Measurements from ENCODE around the gene MED19.

Gene MED19

GRCh38 chr11:57751676-57752253, 39.8 kb upstream of the MED19 start, which contains the start of gene BTBD18:
TSS of gene BTBD18 (minus strand) at chr11:57751819. CDS start at chr11:57751188, 631 bp downstream.
- peak in 1 of 2 experiments; percentile 42 for DNase-seq (ENCODE audit: low read depth in 1 of 2, low spot score in 1 of 2)
- no peaks in the 10 kb centered on the region for H3K27me3 ChIP-seq (ENCODE audit: insufficient read depth, poor library complexity, severe bottlenecking)
- no peak within 1 kb of the TSS for H3K27ac ChIP-seq (replicated peaks)
- no peak for TF ChIP-seq POLR2AphosphoS5 (IDR thresholded peaks at IDR 0.05; ENCODE audit: low read depth)
- TF ChIP-seq CTCF (IDR thresholded peaks at IDR 0.05; ENCODE audit: insufficient read depth, low read length) = peak; percentile 7
- no peak within 1 kb of the TSS for H3K4me3 ChIP-seq (replicated peaks; ENCODE audit: insufficient read depth, low read length)

- Histone ChIP-seq H3K4me3 (replicated peaks; ENCODE audit: insufficient read depth, low read length) (no peak overlapping the region), H3K27ac (replicated peaks) (no peak overlapping the region), H3K27me3 (ENCODE audit: insufficient read depth, poor library complexity, severe bottlenecking) (no peaks in the 10 kb centered on the region)
- no peak for DNase-seq (ENCODE audit: low read depth in 1 of 2, low spot score in 1 of 2)
- TF ChIP-seq SPI1 (IDR thresholded peaks at IDR 0.05; ENCODE audit: borderline replicate concordance, low read depth) (no peak), POLR2AphosphoS5 (IDR thresholded peaks at IDR 0.05; ENCODE audit: low read depth) (no peak)
Measured at GRCh38 chr11:57751176-57751575, 39.2 kb upstream of the MED19 start.

GRCh38 chr11:57746920-57747319, 34.9 kb upstream of the MED19 start:
- Histone ChIP-seq H3K27ac (replicated peaks) (no peak overlapping the region), H3K27me3 (ENCODE audit: insufficient read depth, poor library complexity, severe bottlenecking) (no peaks in the 10 kb centered on the region), H3K4me3 (replicated peaks; ENCODE audit: insufficient read depth, low read length) (no peak overlapping the region)
- TF ChIP-seq REST (IDR thresholded peaks at IDR 0.05; ENCODE audit: insufficient replicate concordance, low read depth) (no peak), POLR2AphosphoS5 (IDR thresholded peaks at IDR 0.05; ENCODE audit: low read depth) (no peak), GABPA (IDR thresholded peaks at IDR 0.05; ENCODE audit: low read depth) (no peak), CTCF (IDR thresholded peaks at IDR 0.05; ENCODE audit: insufficient read depth, low read length) (no peak), SPI1 (IDR thresholded peaks at IDR 0.05; ENCODE audit: borderline replicate concordance, low read depth) (no peak)
- DNase-seq (ENCODE audit: low read depth in 1 of 2, low spot score in 1 of 2) = no peak

- no peak overlapping the region for H3K27ac ChIP-seq (replicated peaks)
- TF ChIP-seq POLR2AphosphoS5 (IDR thresholded peaks at IDR 0.05; ENCODE audit: low read depth) = no peak
- no peak for TF ChIP-seq CTCF (IDR thresholded peaks at IDR 0.05; ENCODE audit: insufficient read depth, low read length)
- TF ChIP-seq GABPA (IDR thresholded peaks at IDR 0.05; ENCODE audit: low read depth) = no peak
- TF ChIP-seq SPI1 (IDR thresholded peaks at IDR 0.05; ENCODE audit: borderline replicate concordance, low read depth) = no peak
- no peak for TF ChIP-seq REST (IDR thresholded peaks at IDR 0.05; ENCODE audit: insufficient replicate concordance, low read depth)
- DNase-seq (ENCODE audit: low read depth in 1 of 2, low spot score in 1 of 2) = no peak
- no peak overlapping the region for H3K4me3 ChIP-seq (replicated peaks; ENCODE audit: insufficient read depth, low read length)
- H3K27me3 ChIP-seq (ENCODE audit: insufficient read depth, poor library complexity, severe bottlenecking) = no peaks in the 10 kb centered on the region
Measured at GRCh38 chr11:57745206-57745605, 33.2 kb upstream of the MED19 start.

All from HL-60 (cell line).